HG02840 (cell line): ENCODE results near the gene RHBDD1.
A peak's percentile ranks its signal among the peaks of the same experiment; 100 is the strongest.

Experiments used
- ATAC-seq: cut with Tn5 transposase; IDR thresholded peaks from one replicate; pipeline ENCODE4 v1.9.1; 2021; ENCODE audit warnings: mild to moderate bottlenecking, moderate library complexity, moderate number of reproducible peaks; ENCODE audit not compliant: unreplicated experiment, low FRiP score

Gene RHBDD1

GRCh38 chr2:227016894-227017293 is 181.0 kb downstream of the RHBDD1 start:
- no peak for ATAC-seq

- ATAC-seq = no peak
These were observed 184.6 kb downstream of the RHBDD1 start for GRCh38 chr2:227020416-227020815.

- ATAC-seq = no peak
These were observed 186.8 kb downstream of the RHBDD1 start for GRCh38 chr2:227022608-227023007.

GRCh38 chr2:227025510-227025909 is 189.7 kb downstream of the RHBDD1 start:
- ATAC-seq = no peak

GRCh38 chr2:227029426-227030105 is 193.7 kb downstream of the RHBDD1 start:
- ATAC-seq = no peak

- ATAC-seq = no peak
These were observed 194.9 kb downstream of the RHBDD1 start for GRCh38 chr2:227030789-227031188.

GRCh38 chr2:227031379-227031778 is 195.5 kb downstream of the RHBDD1 start:
- ATAC-seq = no peak

- peak; percentile 68 for ATAC-seq
These were observed 197.8 kb downstream of the RHBDD1 start for GRCh38 chr2:227033471-227034148.

GRCh38 chr2:227035711-227036367 is 200.0 kb downstream of the RHBDD1 start:
- ATAC-seq = no peak

GRCh38 chr2:227036527-227036926 is 200.7 kb downstream of the RHBDD1 start:
- no peak for ATAC-seq

GRCh38 chr2:227038550-227039189 is 202.8 kb downstream of the RHBDD1 start:
- no peak for ATAC-seq

GRCh38 chr2:227043981-227044380 is 208.1 kb downstream of the RHBDD1 start:
- no peak for ATAC-seq
